Mesothelial cell of epicardium (in vitro differentiated cells): ENCODE measurements around the gene WNT10A. TPM values are rescaled to one million over a fixed set of nuclear protein-coding genes. Genes with fewer than 3 reads are reported as not detected.
A peak's percentile ranks its signal among the peaks of the same experiment; 100 is the strongest.
"Not testable (repeated sequence)": the region's sequence is repeated elsewhere in the genome, so short reads cannot be mapped to it uniquely, and the experiment has no call there.

Experiments
- DNase-seq, 2 experiments: peaks; one replicate each; pipeline ENCODE4 v3.0.0; 2021; ENCODE audit warnings: low spot score in 2 of 2; ENCODE audit not compliant: unreplicated experiment in 2 of 2
- H3K27ac Mint-ChIP-seq: 2 replicates; pipeline ENCODE4 v1.8.0; 2021; ENCODE audit warnings: mixed read lengths
- H3K27me3 Mint-ChIP-seq: 2 replicates; pipeline ENCODE4 v1.8.0; 2021; ENCODE audit warnings: low read depth, mixed read lengths
- H3K36me3 Mint-ChIP-seq: 2 replicates; pipeline ENCODE4 v1.8.0; 2021; ENCODE audit warnings: mixed read lengths
- H3K4me1 Mint-ChIP-seq: 2 replicates; pipeline ENCODE4 v1.8.0; 2021; ENCODE audit warnings: mixed read lengths
- H3K4me3 Mint-ChIP-seq: 2 replicates; pipeline ENCODE4 v1.8.0; 2021; ENCODE audit warnings: mild to moderate bottlenecking, moderate library complexity, mixed read lengths
- H3K9me3 Mint-ChIP-seq: 2 replicates; pipeline ENCODE4 v1.8.0; 2021; ENCODE audit warnings: mixed read lengths
- total RNA-seq: library from RNA; stranded (reverse); gene quantifications from 3 replicates; pipeline ENCODE4 v1.2.1, GENCODE V29; 2021
- TF ChIP-seq, protein P1 (sequence below): fragments of 200-600 bp; sonication (generic); IDR thresholded peaks from one replicate; pipeline ENCODE4 v1.5.0; 2021; ENCODE audit warnings: antibody characterized with exemption; ENCODE audit not compliant: unreplicated experiment

Gene WNT10A
- total RNA-seq, 1 donor from 2014 or later, result 53.2 TPM

DNA sequence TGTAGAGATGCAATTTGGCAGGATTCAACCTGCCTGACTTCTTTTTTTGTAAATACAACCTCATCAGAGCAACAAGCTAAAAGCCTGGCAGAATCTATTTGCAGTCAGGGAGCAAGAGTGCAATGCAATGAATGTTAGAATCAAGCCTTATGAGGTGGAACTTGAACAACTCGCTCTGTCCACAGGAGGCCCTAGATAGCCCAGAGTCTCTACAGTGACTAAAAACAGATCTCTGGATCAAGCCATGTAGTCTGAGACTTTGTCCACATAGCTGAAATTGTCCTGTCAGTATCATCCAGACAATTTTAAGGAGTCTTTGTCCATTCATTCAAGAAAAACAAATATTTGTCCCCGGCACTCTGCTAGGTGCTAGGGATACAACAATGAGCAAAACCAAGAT lies 46.8 kb downstream of the WNT10A start:
- no peak for DNase-seq
- no peaks in the 10 kb centered on the region for H3K27me3 Mint-ChIP-seq
- peaks cover 14% of the 10 kb centered on the region for H3K36me3 Mint-ChIP-seq
- H3K4me3 Mint-ChIP-seq, result no peak overlapping the region
- H3K4me1 Mint-ChIP-seq, result peaks cover 18% of the 10 kb centered on the region
- peaks cover 19% of the 10 kb centered on the region for H3K9me3 Mint-ChIP-seq
- TF ChIP-seq, protein P1, sequence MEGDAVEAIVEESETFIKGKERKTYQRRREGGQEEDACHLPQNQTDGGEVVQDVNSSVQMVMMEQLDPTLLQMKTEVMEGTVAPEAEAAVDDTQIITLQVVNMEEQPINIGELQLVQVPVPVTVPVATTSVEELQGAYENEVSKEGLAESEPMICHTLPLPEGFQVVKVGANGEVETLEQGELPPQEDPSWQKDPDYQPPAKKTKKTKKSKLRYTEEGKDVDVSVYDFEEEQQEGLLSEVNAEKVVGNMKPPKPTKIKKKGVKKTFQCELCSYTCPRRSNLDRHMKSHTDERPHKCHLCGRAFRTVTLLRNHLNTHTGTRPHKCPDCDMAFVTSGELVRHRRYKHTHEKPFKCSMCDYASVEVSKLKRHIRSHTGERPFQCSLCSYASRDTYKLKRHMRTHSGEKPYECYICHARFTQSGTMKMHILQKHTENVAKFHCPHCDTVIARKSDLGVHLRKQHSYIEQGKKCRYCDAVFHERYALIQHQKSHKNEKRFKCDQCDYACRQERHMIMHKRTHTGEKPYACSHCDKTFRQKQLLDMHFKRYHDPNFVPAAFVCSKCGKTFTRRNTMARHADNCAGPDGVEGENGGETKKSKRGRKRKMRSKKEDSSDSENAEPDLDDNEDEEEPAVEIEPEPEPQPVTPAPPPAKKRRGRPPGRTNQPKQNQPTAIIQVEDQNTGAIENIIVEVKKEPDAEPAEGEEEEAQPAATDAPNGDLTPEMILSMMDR, result no peak
- peak overlapping the region; percentile 65 for H3K27ac Mint-ChIP-seq

DNA sequence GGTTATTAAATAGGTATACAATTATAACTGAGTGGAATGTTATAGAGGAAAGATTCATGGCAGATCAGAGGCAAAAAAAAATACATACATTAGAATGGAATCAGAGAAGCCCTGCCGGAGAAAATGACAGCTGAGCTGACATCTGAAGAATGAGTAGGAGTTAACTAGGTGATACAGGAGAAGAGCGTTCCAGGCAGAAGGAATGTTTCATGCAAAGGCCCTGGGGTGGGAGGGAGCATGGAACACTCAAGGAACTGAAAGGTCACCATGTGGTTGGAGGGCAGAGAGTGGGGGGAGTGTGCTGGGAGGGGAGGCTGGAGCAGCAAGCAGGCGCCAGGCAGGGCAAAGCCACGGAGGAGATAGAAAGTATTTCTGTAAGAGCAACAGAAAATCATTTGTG lies 47.2 kb downstream of the WNT10A start:
- Mint-ChIP-seq H3K4me1 (peaks cover 18% of the 10 kb centered on the region), H3K36me3 (peaks cover 9% of the 10 kb centered on the region), H3K27ac (peak overlapping the region; percentile 65), H3K4me3 (no peak overlapping the region), H3K9me3 (peaks cover 15% of the 10 kb centered on the region), H3K27me3 (peaks cover 4% of the 10 kb centered on the region)
- DNase-seq, result no peak
- TF ChIP-seq, protein P1, result no peak

DNA sequence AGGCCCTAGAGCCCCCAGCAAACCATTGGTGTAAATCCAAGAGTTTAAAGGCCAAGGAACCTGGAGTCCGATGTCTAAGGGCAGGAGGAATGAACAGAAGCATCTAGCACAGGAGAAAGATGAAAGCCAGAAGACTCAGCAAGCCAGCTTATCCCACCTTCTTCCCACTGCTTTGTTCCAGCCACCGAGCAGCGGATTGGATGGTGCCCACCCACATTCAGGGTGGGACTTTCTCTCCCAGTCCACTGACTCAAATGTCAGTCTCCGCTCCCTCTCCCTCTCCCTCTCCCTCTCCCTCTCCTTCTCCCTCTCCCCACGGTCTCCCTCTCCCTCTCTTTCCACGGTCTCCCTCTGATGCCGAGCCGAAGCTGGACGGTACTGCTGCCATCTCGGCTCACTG lies 49.8 kb downstream of the WNT10A start:
- H3K27ac Mint-ChIP-seq, H3K36me3 Mint-ChIP-seq, H3K4me3 Mint-ChIP-seq, DNase-seq, H3K9me3 Mint-ChIP-seq: not testable (repeated sequence)
- Mint-ChIP-seq H3K4me1 (peaks cover 18% of the 10 kb centered on the region), H3K27me3 (peaks cover 28% of the 10 kb centered on the region)

DNA sequence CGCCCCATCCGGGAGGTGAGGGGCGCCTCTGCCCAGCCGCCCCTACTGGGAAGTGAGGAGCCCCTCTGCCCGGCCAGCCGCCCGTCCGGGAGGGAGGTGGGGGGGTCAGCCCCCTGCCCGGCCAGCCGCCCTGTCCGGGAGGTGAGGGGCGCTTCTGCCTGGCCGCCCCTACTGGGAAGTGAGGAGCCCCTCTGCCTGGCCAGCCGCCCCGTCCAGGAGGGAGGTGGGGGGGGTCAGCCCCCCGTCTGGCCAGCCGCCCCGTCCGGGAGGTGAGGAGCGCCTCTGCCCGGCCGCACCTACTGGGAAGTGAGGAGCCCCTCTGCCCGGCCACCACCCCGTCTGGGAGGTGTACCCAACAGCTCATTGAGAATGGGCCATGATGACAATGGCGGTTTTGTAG lies 51.1 kb downstream of the WNT10A start:
- not testable (repeated sequence) for DNase-seq, H3K4me3 Mint-ChIP-seq, H3K9me3 Mint-ChIP-seq, H3K27ac Mint-ChIP-seq, H3K36me3 Mint-ChIP-seq
- H3K27me3 Mint-ChIP-seq, result peaks cover 39% of the 10 kb centered on the region
- peaks cover 13% of the 10 kb centered on the region for H3K4me1 Mint-ChIP-seq

Other genes with a start within 250 kb of the WNT10A start
- gene ZNF142, start 221.2 kb upstream of the WNT10A start, total RNA-seq, result 31.4 to 34.1 TPM (median 32.9 TPM) in 3 replicates
- gene BCS1L, start 221.2 kb upstream of the WNT10A start, total RNA-seq, result 36.0 to 39.4 TPM (median 37.8 TPM) in 3 replicates
- 21.6 to 26.5 TPM (median 21.8 TPM) in 3 replicates for gene RNF25, start 208.8 kb upstream of the WNT10A start, total RNA-seq
- gene STK36, start 208.8 kb upstream of the WNT10A start, total RNA-seq, result 115 to 127 TPM (median 120 TPM) in 3 replicates
- 54.8 to 65.5 TPM (median 61.8 TPM) in 3 replicates for gene TTLL4, start 170.0 kb upstream of the WNT10A start, total RNA-seq
- 15.6 to 16.8 TPM (median 16.6 TPM) in 3 replicates for gene CYP27A1, start 98.7 kb upstream of the WNT10A start, total RNA-seq
- 2.8 to 3.6 TPM (median 2.9 TPM) in 3 replicates for gene PRKAG3, start 49.0 kb upstream of the WNT10A start, total RNA-seq
- gene WNT6, start 21.0 kb upstream of the WNT10A start, total RNA-seq, result 106 to 118 TPM (median 115 TPM) in 3 replicates
- 0.69 to 0.97 TPM (median 0.90 TPM) in 3 replicates for gene CDK5R2, start 78.8 kb downstream of the WNT10A start, total RNA-seq
- 0.16 to 0.29 TPM (median 0.22 TPM) in 3 replicates for gene FEV, start 104.3 kb downstream of the WNT10A start, total RNA-seq
- not detected in 3 replicates for gene CRYBA2, start 112.6 kb downstream of the WNT10A start, total RNA-seq
- gene CFAP65, start 160.7 kb downstream of the WNT10A start, total RNA-seq, result not detected in 3 replicates
- gene IHH, start 180.1 kb downstream of the WNT10A start, total RNA-seq, result 0.18 to 0.62 TPM (median 0.38 TPM) in 3 replicates